ENCODE data around the gene POMP.

The POMP gene

GRCh38 chr13:28718196-28718542 is 59.2 kb downstream of the POMP start:
- peaks cover 0 to 2% (median 0%) of the 10 kb centered on the region in 3 donors for H3K36me3 ChIP-seq
- no peak for DNase-seq
- H3K27ac ChIP-seq: peak overlapping the region; percentile 96 to 97
- H3K27me3 ChIP-seq: no peaks in the 10 kb centered on the region
- H3K4me3 ChIP-seq: peak overlapping the region; percentile 71 to 92
- TF ChIP-seq, protein P1, sequence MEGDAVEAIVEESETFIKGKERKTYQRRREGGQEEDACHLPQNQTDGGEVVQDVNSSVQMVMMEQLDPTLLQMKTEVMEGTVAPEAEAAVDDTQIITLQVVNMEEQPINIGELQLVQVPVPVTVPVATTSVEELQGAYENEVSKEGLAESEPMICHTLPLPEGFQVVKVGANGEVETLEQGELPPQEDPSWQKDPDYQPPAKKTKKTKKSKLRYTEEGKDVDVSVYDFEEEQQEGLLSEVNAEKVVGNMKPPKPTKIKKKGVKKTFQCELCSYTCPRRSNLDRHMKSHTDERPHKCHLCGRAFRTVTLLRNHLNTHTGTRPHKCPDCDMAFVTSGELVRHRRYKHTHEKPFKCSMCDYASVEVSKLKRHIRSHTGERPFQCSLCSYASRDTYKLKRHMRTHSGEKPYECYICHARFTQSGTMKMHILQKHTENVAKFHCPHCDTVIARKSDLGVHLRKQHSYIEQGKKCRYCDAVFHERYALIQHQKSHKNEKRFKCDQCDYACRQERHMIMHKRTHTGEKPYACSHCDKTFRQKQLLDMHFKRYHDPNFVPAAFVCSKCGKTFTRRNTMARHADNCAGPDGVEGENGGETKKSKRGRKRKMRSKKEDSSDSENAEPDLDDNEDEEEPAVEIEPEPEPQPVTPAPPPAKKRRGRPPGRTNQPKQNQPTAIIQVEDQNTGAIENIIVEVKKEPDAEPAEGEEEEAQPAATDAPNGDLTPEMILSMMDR (IDR thresholded peaks at IDR 0.05): no peak
- no peaks in the 10 kb centered on the region for H3K9me3 ChIP-seq
- peaks cover 0 to 25% (median 6%) of the 10 kb centered on the region in 4 donors for H3K4me1 ChIP-seq
- intact Hi-C loops (cut with DNase I; ENCODE audit: low total_unique reads): loop anchor here (5.0 kb wide), 1 partner anchor 61 kb away; the partner anchor contains the start of gene POMP

- peaks cover 0 to 25% (median 6%) of the 10 kb centered on the region in 4 donors for H3K4me1 ChIP-seq
- peak within 1 kb of the TSS; percentile 71 to 92 for H3K4me3 ChIP-seq
- DNase-seq: peak; percentile 98 to 100
- peak within 1 kb of the TSS; percentile 96 to 97 for H3K27ac ChIP-seq
- H3K27me3 ChIP-seq: no peaks in the 10 kb centered on the region
- no peaks in the 10 kb centered on the region for H3K36me3 ChIP-seq
- intact Hi-C loops (cut with DNase I; ENCODE audit: low total_unique reads): loop anchor here (5.0 kb wide), 1 partner anchor 61 kb away; the partner anchor contains the start of gene POMP
- H3K9me3 ChIP-seq: no peaks in the 10 kb centered on the region
- TF ChIP-seq, protein P1 (IDR thresholded peaks at IDR 0.05): peak; percentile 12 to 13
Observed at GRCh38 chr13:28718543-28719226, 59.8 kb downstream of the POMP start, which contains the start of gene SLC46A3. Gene SLC46A3 (minus strand): TSS chr13:28718970. CDS start chr13:28717998, 972 bp downstream.

- no peaks in the 10 kb centered on the region for H3K27me3 ChIP-seq
- intact Hi-C loops (cut with DNase I; ENCODE audit: low total_unique reads): loop anchor here (5.0 kb wide), 1 partner anchor 62 kb away; the partner anchor contains the start of gene POMP
- H3K27ac ChIP-seq: peak overlapping the region; percentile 96 to 97
- H3K4me1 ChIP-seq: peaks cover 0 to 25% (median 6%) of the 10 kb centered on the region in 4 donors
- no peaks in the 10 kb centered on the region for H3K36me3 ChIP-seq
- H3K9me3 ChIP-seq: no peaks in the 10 kb centered on the region
- TF ChIP-seq, protein P1 (IDR thresholded peaks at IDR 0.05): no peak
- H3K4me3 ChIP-seq: peak overlapping the region; percentile 71 to 92
- no peak for DNase-seq
Observed at GRCh38 chr13:28719227-28720055, 60.5 kb downstream of the POMP start.

GRCh38 chr13:28723806-28724205 is 64.9 kb downstream of the POMP start:
- Histone ChIP-seq H3K27ac (no peak overlapping the region), H3K27me3 (no peaks in the 10 kb centered on the region), H3K4me3 (no peak overlapping the region), H3K9me3 (no peaks in the 10 kb centered on the region), H3K36me3 (no peaks in the 10 kb centered on the region), H3K4me1 (peaks cover 0 to 6% (median 2%) of the 10 kb centered on the region in 4 donors)
- intact Hi-C loops (cut with DNase I; ENCODE audit: low total_unique reads): no loop called here
- DNase-seq: no peak
- TF ChIP-seq, protein P1 (IDR thresholded peaks at IDR 0.05): no peak

GRCh38 chr13:28725046-28725610 is 66.2 kb downstream of the POMP start:
- no peak for DNase-seq
- H3K9me3 ChIP-seq: no peaks in the 10 kb centered on the region
- intact Hi-C loops (cut with DNase I; ENCODE audit: low total_unique reads): no loop called here
- TF ChIP-seq, protein P1 (IDR thresholded peaks at IDR 0.05): no peak
- no peaks in the 10 kb centered on the region for H3K4me1 ChIP-seq
- H3K27ac ChIP-seq: no peak overlapping the region
- H3K4me3 ChIP-seq: no peak overlapping the region
- no peaks in the 10 kb centered on the region for H3K36me3 ChIP-seq
- no peaks in the 10 kb centered on the region for H3K27me3 ChIP-seq
